Body of pancreas (tissue), 4 donors: ENCODE results near the gene KRT74.

Source experiments
- POLR2A ChIP-seq, 3 donors: fragments of 450-650 bp; IDR thresholded peaks; one replicate each; pipeline ENCODE4 v1.6.1; 2016; ENCODE audit warnings: antibody characterized with exemption in 3 of 3, mild to moderate bottlenecking in 2 of 3
- TF ChIP-seq, protein P1 (sequence below), 7 experiments: fragments of 450-650 bp in 4 of 7; fragments of 200-600 bp in 3 of 7; sonication (generic) in 3 of 7; IDR thresholded peaks; one replicate each; pipeline ENCODE4 v1.5.1; 2016 to 2019; ENCODE audit warnings: antibody characterized with exemption in 7 of 7

DNA sequence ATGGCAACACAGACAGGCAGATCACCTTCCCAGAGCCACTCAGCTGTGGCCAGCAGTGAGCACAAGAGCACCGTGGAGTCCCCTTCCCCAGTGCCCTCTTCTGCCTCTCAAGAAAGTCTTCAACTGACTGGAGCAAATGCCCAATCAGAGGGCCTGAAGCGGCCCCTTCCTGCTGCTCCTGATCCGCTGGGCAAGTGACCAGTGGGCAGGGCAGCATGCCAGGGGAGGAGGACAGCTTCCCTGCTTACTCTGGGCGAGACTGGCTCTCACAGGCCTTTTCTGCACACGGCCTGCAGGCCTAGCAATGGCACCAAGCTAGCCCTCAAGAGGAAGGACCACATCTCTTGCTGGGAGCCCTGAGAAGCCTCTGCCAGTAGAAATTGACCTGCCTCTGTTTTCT is 21.6 kb downstream of the KRT74 start:
- TF ChIP-seq, protein P1, sequence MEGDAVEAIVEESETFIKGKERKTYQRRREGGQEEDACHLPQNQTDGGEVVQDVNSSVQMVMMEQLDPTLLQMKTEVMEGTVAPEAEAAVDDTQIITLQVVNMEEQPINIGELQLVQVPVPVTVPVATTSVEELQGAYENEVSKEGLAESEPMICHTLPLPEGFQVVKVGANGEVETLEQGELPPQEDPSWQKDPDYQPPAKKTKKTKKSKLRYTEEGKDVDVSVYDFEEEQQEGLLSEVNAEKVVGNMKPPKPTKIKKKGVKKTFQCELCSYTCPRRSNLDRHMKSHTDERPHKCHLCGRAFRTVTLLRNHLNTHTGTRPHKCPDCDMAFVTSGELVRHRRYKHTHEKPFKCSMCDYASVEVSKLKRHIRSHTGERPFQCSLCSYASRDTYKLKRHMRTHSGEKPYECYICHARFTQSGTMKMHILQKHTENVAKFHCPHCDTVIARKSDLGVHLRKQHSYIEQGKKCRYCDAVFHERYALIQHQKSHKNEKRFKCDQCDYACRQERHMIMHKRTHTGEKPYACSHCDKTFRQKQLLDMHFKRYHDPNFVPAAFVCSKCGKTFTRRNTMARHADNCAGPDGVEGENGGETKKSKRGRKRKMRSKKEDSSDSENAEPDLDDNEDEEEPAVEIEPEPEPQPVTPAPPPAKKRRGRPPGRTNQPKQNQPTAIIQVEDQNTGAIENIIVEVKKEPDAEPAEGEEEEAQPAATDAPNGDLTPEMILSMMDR (IDR thresholded peaks at IDR 0.05), result no peak
- TF ChIP-seq POLR2A (IDR thresholded peaks at IDR 0.05), result no peak
